GM21447 (cell line): ENCODE data around the gene FAM168A.
"Not testable (repeated sequence)": the region's sequence is repeated elsewhere in the genome, so short reads cannot be mapped to it uniquely, and the experiment has no call there.

Source experiments
- ATAC-seq: cut with Tn5 transposase; IDR thresholded peaks from one replicate; pipeline ENCODE4 v1.9.1; 2021; ENCODE audit not compliant: unreplicated experiment

The FAM168A gene

DNA sequence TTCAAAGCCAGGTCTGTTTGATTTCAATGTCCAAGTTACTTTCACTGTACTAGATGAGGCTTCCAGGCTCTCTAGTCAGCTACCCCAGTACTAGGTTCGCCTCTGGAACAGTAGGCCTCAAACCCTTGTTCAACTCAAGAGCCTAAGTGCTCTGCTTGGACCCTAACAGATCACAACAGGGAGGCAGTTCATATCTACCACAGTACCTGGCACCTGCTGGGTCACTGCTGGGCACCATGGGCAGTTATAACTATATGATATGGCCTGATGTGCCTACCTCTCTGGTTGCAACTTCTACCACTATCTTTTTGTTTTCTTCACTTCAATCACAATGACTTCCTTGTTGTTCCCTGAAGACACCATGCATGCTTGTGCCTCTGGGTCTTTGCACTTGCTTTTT lies 124.7 kb downstream of the FAM168A start:
- ATAC-seq = no peak

DNA sequence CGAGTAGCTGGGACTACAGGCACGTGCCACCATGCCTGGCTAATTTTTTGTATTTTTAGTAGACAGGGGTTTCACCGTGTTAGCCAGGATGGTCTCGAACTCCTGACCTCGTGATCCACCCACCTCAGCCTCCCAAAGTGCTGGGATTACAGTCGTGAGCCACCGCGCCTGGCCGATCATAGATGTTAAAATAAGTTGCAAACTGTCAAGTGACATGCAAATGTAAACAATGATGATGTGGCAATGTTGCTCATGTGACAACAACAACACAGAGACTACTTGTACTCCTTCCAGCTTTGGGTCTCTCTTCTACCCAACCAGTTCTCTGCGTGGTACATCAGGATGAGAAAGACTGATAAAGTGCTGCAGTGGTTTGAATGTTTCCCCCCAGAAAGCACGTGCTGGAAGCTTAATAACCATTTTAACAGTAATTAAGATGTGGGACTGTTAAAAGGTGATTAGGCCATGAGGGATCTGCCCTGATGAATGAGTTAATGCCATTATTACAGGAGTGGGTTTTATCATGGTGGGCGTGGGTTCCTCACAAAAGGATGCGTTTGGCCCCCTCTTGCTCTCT lies 127.8 kb downstream of the FAM168A start:
- not testable (repeated sequence) for ATAC-seq

DNA sequence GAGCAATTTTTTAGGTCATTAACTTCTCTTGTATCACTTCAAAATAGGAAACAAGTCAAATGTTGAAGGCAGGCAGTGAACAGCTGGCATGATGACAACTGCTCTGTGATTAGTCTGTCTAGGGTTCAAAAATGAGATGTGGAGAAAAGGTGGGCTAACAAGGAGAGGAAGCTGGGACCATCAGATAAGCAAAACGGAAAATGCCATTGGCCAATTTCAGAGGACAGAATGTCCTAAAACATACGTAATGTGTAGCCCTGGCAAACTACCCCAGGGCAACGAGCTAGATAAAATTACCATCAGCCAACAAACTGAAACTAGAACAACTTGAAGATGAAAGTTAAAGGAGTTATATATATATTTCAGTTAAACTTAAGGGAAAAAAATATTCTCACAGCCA lies 128.5 kb downstream of the FAM168A start:
- no peak for ATAC-seq

GRCh38 chr11:73468590-73469161 lies 129.2 kb downstream of the FAM168A start:
- no peak for ATAC-seq

DNA sequence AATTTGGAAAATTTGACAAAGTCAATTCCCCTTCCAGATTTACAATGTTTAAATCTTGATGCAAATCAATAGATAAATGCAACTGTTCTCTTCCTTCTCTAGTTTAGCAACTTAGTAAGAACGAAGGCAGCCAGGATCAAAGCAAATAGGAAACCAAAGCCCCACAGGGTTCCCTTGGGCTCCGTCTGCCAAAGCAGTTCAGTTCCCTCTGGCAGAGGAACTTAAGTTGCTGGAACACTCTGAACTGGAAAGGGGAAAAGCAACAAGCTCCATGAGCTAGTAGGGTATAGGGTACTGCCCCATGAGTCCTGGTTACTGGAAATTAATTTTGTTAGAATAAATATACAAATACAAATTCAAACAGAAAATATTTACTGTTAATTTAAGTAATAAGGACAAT lies 130.4 kb downstream of the FAM168A start:
- ATAC-seq = no peak

DNA sequence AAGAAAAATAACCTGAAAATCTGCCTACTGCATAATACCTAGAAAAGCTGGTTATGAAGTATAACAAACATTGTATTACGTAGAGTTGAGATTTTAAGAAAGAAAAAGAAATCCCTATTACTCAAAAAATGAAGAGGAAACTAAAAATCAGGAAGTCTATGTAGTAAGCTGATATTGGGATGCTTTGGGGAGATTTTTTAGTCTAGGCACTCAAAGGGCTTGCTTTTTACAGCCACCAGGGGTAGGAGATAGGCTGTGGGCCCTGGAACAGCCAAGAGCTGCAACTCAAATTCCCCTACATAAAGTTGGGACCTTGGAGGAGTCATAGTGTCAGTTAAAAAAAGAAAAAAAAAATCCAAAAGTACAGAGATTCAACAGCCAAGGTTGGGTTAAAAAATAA lies 131.3 kb downstream of the FAM168A start:
- no peak for ATAC-seq

GRCh38 chr11:73465871-73466270 lies 132.0 kb downstream of the FAM168A start:
- ATAC-seq = no peak

- ATAC-seq = no peak
Measured at GRCh38 chr11:73465023-73465675, 132.8 kb downstream of the FAM168A start.

DNA sequence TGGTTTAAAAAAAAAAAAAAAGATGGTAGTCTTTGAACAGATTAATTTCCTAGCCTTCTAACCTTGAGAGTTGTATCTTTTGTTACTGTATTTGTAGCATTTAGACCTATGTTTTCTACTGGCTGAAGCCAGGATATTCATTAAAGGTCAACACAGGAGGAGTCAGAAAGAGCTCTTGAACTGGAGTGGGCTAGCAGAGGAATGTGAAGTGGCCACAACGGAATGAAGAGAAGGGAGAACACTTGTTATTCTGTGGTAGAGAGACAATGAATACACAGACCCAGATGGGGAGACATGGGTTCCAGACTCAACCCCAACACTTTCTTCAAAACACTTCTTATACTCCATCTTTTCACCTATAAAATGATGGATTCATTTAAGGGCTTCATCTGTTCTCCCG lies 133.6 kb downstream of the FAM168A start:
- ATAC-seq = no peak

DNA sequence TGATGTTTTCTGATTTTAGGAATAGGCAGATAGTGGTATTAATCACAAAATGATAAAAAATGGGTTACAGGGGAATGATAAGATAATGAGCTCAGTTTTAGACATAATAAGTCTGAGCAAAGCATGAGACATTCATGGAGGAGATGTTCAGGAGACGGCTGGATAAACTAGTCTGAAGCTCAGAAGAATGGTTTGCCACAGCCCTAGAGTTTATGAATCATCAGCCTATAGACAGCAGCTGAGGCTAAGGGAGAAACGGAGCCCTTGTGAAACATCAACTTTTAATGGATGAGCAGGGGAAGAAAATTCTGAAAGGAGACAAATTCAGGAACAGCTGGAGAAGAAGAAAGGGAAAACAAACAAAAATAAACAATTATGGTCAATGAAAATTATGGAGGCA lies 134.6 kb downstream of the FAM168A start:
- no peak for ATAC-seq

DNA sequence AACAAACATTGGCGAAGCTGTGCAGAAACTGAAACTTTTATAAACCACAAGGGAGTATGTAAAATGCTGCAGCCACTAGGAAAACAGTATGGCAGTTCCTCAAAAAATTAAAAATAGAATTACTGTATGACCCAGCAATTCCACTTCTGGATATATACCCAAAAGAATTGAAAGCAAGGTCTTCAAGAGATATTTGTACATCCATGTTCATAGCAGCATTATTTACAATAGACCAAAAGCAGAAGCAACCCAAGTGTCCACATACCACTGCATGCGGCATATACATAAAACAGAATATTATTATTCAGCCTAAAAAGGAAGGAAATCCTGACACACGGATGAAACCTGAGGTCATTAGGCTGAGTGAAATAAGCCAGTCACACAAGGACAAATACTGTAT lies 135.9 kb downstream of the FAM168A start:
- ATAC-seq = no peak

GRCh38 chr11:73461335-73461840 lies 136.5 kb downstream of the FAM168A start:
- ATAC-seq = no peak

DNA sequence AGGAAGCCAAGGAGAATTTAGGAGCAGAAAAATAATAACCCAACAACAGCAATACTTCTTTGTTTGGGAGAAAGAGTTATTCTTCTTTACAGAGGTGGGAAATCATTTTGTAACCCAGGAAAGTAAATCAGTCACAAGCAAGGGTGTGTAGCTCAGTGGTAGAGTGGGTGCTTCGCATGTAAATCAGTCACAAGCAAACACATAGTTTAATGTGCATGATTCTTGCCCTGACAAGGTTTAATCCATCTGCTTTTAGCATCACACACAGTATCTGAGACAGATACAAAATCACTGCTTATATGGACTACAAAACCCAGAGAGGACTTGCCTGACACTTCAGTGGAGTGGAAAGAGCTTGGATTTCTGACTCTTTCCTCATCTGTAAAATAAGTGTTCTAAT lies 139.7 kb downstream of the FAM168A start:
- ATAC-seq = no peak

GRCh38 chr11:73454987-73455386 lies 142.9 kb downstream of the FAM168A start:
- no peak for ATAC-seq

- no peak for ATAC-seq
Measured at GRCh38 chr11:73453562-73453961, 144.3 kb downstream of the FAM168A start.

GRCh38 chr11:73452726-73453125 lies 145.2 kb downstream of the FAM168A start:
- ATAC-seq = no peak

GRCh38 chr11:73451896-73452295 lies 146.0 kb downstream of the FAM168A start:
- no peak for ATAC-seq

- no peak for ATAC-seq
Measured at GRCh38 chr11:73446766-73447165, 151.1 kb downstream of the FAM168A start.

DNA sequence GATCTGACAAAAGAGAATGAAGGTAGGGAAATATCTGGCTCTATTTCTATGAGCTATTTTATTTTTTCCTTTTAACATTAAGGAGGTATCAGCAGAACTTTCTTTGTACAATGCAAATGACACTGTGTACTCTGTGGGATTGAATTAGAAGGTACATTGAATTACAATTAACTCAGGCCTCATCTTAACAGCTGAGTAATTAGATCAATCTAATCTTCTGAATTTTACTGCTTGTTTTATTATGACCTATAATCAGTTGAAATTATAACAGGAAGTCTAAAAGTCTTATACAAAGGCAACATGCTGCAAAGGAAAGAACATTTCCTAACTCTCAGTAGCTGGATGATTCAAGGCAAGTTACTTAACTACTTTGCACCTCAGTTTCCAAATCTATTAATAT lies 151.9 kb downstream of the FAM168A start:
- ATAC-seq = no peak

GRCh38 chr11:73439002-73439843 lies 158.7 kb downstream of the FAM168A start:
- no peak for ATAC-seq

DNA sequence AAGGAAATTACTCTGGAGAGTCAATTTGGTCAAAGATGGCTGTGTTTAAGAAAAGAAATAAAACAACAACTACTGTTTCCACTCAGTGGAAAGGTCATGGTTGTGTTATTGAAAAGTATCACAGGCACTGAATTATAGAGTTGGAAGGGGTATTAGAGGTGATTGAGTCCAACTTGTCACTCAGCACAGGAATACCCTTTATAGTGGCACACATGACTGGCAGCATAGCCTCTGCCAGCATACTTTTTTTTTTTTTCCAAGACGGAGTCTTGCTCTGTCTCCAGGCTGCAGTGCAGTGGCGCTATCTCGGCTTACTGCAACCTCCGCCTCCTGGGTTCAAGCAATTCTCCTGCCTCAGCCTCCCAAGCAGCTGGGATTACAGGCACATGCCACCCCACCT lies 161.1 kb downstream of the FAM168A start:
- ATAC-seq = not testable (repeated sequence)

DNA sequence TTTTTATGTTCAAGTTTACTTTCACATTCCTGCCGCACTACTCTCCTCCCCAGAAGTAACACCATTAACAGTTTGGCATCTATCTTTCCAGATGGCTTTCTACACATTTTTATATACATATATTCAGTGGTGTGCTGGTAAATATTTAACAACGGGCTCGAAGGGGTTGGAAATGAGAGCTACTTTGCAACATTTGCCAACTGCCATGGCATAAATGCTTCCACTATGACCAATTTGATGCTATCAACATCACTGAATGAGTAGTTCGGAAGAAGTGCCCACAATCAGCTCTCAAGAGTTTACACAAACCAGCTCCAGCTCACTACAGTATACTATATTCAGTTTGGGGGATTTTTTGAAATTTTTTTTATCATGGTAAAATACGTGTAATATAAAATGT lies 166.5 kb downstream of the FAM168A start:
- ATAC-seq = no peak
